Osteoblast (primary cell): ENCODE results near the gene PPM1F. TPM values are rescaled to one million over a fixed set of nuclear protein-coding genes. Genes with fewer than 3 reads are reported as not detected.

Experiments
- DNase-seq: peaks from one replicate; pipeline ENCODE4 v3.0.0; 2011; ENCODE audit warnings: low spot score, mixed read lengths; ENCODE audit not compliant: insufficient read length; ENCODE audit errors: missing footprints
- H2AFZ ChIP-seq: 2 replicates; pipeline ENCODE4 v1.6.0; 2011; ENCODE audit warnings: mild to moderate bottlenecking, low read length
- H3K27ac ChIP-seq: 2 replicates; pipeline ENCODE4 v1.5.1; 2011; ENCODE audit warnings: mild to moderate bottlenecking, low read depth, low read length, moderate library complexity
- H3K27me3 ChIP-seq: 2 replicates; pipeline ENCODE4 v1.6.0; 2012; ENCODE audit warnings: mild to moderate bottlenecking, control low read depth, inconsistent platforms, low read length, moderate library complexity; ENCODE audit not compliant: insufficient read depth
- H3K36me3 ChIP-seq: 2 replicates; pipeline ENCODE4 v1.5.1; 2011; ENCODE audit warnings: mild to moderate bottlenecking, low read length, control low read depth, moderate library complexity; ENCODE audit not compliant: insufficient read depth
- H3K4me1 ChIP-seq: 2 replicates; pipeline ENCODE4 v1.5.1; 2011; ENCODE audit warnings: mild to moderate bottlenecking, low read length, control low read depth, moderate library complexity; ENCODE audit not compliant: insufficient read depth
- H3K4me2 ChIP-seq: 2 replicates; pipeline ENCODE4 v1.6.0; 2011; ENCODE audit warnings: mild to moderate bottlenecking, low read length; ENCODE audit not compliant: insufficient read depth
- H3K4me3 ChIP-seq: fragments of 200-600 bp; sonication (generic); 3 replicates; pipeline ENCODE4 v1.5.1; 2012; ENCODE audit warnings: mild to moderate bottlenecking, low read length, inconsistent platforms; ENCODE audit not compliant: insufficient read depth
- H3K79me2 ChIP-seq: 2 replicates; pipeline ENCODE4 v1.6.0; 2012; ENCODE audit warnings: mild to moderate bottlenecking, low read length, control low read depth, inconsistent platforms; ENCODE audit not compliant: insufficient read depth
- H3K9me3 ChIP-seq: 2 replicates; pipeline ENCODE4 v1.5.1; 2011; ENCODE audit warnings: low read depth, low read length, control low read depth
- H4K20me1 ChIP-seq: 2 replicates; pipeline ENCODE4 v1.6.0; 2012; ENCODE audit warnings: mild to moderate bottlenecking, low read length, control low read depth; ENCODE audit not compliant: insufficient read depth
- CTCF ChIP-seq: IDR thresholded peaks from 2 replicates; pipeline ENCODE4 v1.5.1; 2011; ENCODE audit warnings: mild to moderate bottlenecking, low read depth, low read length, moderate library complexity; ENCODE audit errors: extremely low read depth
- total RNA-seq: library from RNA; depleted of rRNA; stranded (reverse); fragments of >200 nt; gene quantifications from 2 replicates; pipeline ENCODE4 v1.2.3, GENCODE V29; 2012

The PPM1F gene
- total RNA-seq, 1 donor: 22.8 TPM

GRCh38 chr22:21991774-21992173 is 39.1 kb upstream of the PPM1F start:
- Histone ChIP-seq H3K27me3 (peaks cover 31% of the 10 kb centered on the region), H3K79me2 (no peaks in the 10 kb centered on the region), H3K4me3 (no peak overlapping the region), H3K36me3 (no peaks in the 10 kb centered on the region), H4K20me1 (no peaks in the 10 kb centered on the region), H3K9me3 (no peaks in the 10 kb centered on the region), H3K4me2 (no peak overlapping the region), H3K4me1 (no peaks in the 10 kb centered on the region), H3K27ac (no peak overlapping the region), H2AFZ (no peak overlapping the region)
- no peak for DNase-seq
- no peak for TF ChIP-seq CTCF

- Histone ChIP-seq H2AFZ (no peak overlapping the region), H3K9me3 (no peaks in the 10 kb centered on the region), H3K4me1 (no peaks in the 10 kb centered on the region), H3K4me2 (no peak overlapping the region), H3K4me3 (no peak overlapping the region), H4K20me1 (no peaks in the 10 kb centered on the region), H3K79me2 (no peaks in the 10 kb centered on the region), H3K27ac (no peak overlapping the region), H3K27me3 (peaks cover 26% of the 10 kb centered on the region), H3K36me3 (no peaks in the 10 kb centered on the region)
- no peak for TF ChIP-seq CTCF
- DNase-seq: peak; percentile 48
These were observed 38.6 kb upstream of the PPM1F start for GRCh38 chr22:21991304-21991596.

GRCh38 chr22:21990445-21991303 is 38.0 kb upstream of the PPM1F start:
- Histone ChIP-seq H3K4me1 (no peaks in the 10 kb centered on the region), H2AFZ (no peak overlapping the region), H3K27me3 (peaks cover 22% of the 10 kb centered on the region), H3K27ac (no peak overlapping the region), H3K4me3 (no peak overlapping the region), H3K79me2 (no peaks in the 10 kb centered on the region), H4K20me1 (no peaks in the 10 kb centered on the region), H3K9me3 (no peaks in the 10 kb centered on the region), H3K36me3 (no peaks in the 10 kb centered on the region), H3K4me2 (no peak overlapping the region)
- no peak for TF ChIP-seq CTCF
- DNase-seq: peak; percentile 48

GRCh38 chr22:21989049-21989448 is 36.4 kb upstream of the PPM1F start:
- no peaks in the 10 kb centered on the region for H3K79me2 ChIP-seq
- H3K4me1 ChIP-seq: no peaks in the 10 kb centered on the region
- H3K4me3 ChIP-seq: no peak overlapping the region
- no peaks in the 10 kb centered on the region for H4K20me1 ChIP-seq
- no peaks in the 10 kb centered on the region for H3K9me3 ChIP-seq
- H3K36me3 ChIP-seq: no peaks in the 10 kb centered on the region
- peaks cover 19% of the 10 kb centered on the region for H3K27me3 ChIP-seq
- no peak for DNase-seq
- no peak overlapping the region for H3K4me2 ChIP-seq
- H2AFZ ChIP-seq: no peak overlapping the region
- no peak overlapping the region for H3K27ac ChIP-seq
- no peak for TF ChIP-seq CTCF
